Measurements from ENCODE around the gene MAP2K7.

- TF ChIP-seq CTCF (conservative IDR thresholded peaks at IDR 0.05; ENCODE audit: low read depth, low read length) (no peak), EZH2 (IDR thresholded peaks at IDR 0.05; ENCODE audit: borderline replicate concordance, low read depth, low read length, poor library complexity, severe bottlenecking) (no peak)
Measured at GRCh38 chr19:7879111-7879807, 24.4 kb upstream of the MAP2K7 start.
